Measurements from ENCODE around the gene ITGAV.

GRCh38 chr2:186611526-186611925, 21.7 kb downstream of the ITGAV start:
- TF ChIP-seq CTCF (IDR thresholded peaks at IDR 0.05) (no peak), POLR2A (IDR thresholded peaks at IDR 0.05) (no peak)

Measured in sigmoid colon (tissue), 3 donors.